Urothelium cell line (cell line): ENCODE measurements around the gene TBL1X.
A peak's percentile ranks its signal among the peaks of the same experiment; 100 is the strongest.
"Not testable (repeated sequence)": the region's sequence is repeated elsewhere in the genome, so short reads cannot be mapped to it uniquely, and the experiment has no call there.

Source experiments
- DNase-seq: peaks from one replicate; pipeline ENCODE4 v3.0.0; 2011; ENCODE audit warnings: low spot score, mixed read lengths
- FAIRE-seq: peaks from 2 replicates; lab custom pipeline; 2011; peaks lifted over from hg19 to GRCh38; lab: Jason Lieb, UNC

Gene TBL1X

GRCh38 chrX:9464435-9465371 is at the start of gene TBL1X:
Gene TBL1X, plus strand, starts transcription at chrX:9465058. Its CDS starts 188,529 bp downstream, at chrX:9653587.
- DNase-seq (peak; percentile 58), FAIRE-seq (no peak)

- no peak for DNase-seq
- FAIRE-seq, result no peak
These were observed 48.1 kb upstream of the TBL1X start for GRCh38 chrX:9416562-9417348.

- FAIRE-seq (no peak), DNase-seq (no peak)
These were observed 46.6 kb upstream of the TBL1X start for GRCh38 chrX:9418262-9418661.

GRCh38 chrX:9420275-9421265 is 44.3 kb upstream of the TBL1X start:
- FAIRE-seq, result no peak

GRCh38 chrX:9429767-9430166 is 35.1 kb upstream of the TBL1X start:
- no peak for FAIRE-seq
- DNase-seq, result no peak

More at GRCh38 chrX:9420275-9421265, 44.3 kb upstream of the TBL1X start:
- no peak for DNase-seq

- DNase-seq, result no peak
- no peak for FAIRE-seq
These were observed 34.4 kb upstream of the TBL1X start for GRCh38 chrX:9430346-9430921.

- no peak for FAIRE-seq
- DNase-seq, result no peak
These were observed 33.6 kb upstream of the TBL1X start for GRCh38 chrX:9431281-9431680.

- DNase-seq, result no peak
- no peak for FAIRE-seq
These were observed 31.3 kb upstream of the TBL1X start for GRCh38 chrX:9433596-9433995.

- DNase-seq (no peak), FAIRE-seq (no peak)
These were observed 30.8 kb upstream of the TBL1X start for GRCh38 chrX:9434051-9434550.

- not testable (repeated sequence) for DNase-seq, FAIRE-seq
These were observed 29.8 kb upstream of the TBL1X start for GRCh38 chrX:9435086-9435485.

GRCh38 chrX:9436812-9437211 is 28.0 kb upstream of the TBL1X start:
- no peak for FAIRE-seq
- DNase-seq, result no peak

- DNase-seq (no peak), FAIRE-seq (no peak)
These were observed 25.8 kb upstream of the TBL1X start for GRCh38 chrX:9438933-9439494.

- FAIRE-seq (no peak), DNase-seq (no peak)
These were observed 24.6 kb upstream of the TBL1X start for GRCh38 chrX:9440116-9440844.

GRCh38 chrX:9442056-9442455 is 22.8 kb upstream of the TBL1X start:
- FAIRE-seq (no peak), DNase-seq (no peak)

- DNase-seq, result no peak
- no peak for FAIRE-seq
These were observed 21.5 kb upstream of the TBL1X start for GRCh38 chrX:9443327-9443726.

- FAIRE-seq (no peak), DNase-seq (no peak)
These were observed 17.0 kb upstream of the TBL1X start for GRCh38 chrX:9447906-9448305.

- FAIRE-seq, result no peak
- DNase-seq, result no peak
These were observed 8.4 kb upstream of the TBL1X start for GRCh38 chrX:9456250-9457074.

GRCh38 chrX:9458034-9458433 is 6.8 kb upstream of the TBL1X start:
- not testable (repeated sequence) for DNase-seq, FAIRE-seq
